ENCODE measurements around the gene NEAT1.

The NEAT1 gene

DNA sequence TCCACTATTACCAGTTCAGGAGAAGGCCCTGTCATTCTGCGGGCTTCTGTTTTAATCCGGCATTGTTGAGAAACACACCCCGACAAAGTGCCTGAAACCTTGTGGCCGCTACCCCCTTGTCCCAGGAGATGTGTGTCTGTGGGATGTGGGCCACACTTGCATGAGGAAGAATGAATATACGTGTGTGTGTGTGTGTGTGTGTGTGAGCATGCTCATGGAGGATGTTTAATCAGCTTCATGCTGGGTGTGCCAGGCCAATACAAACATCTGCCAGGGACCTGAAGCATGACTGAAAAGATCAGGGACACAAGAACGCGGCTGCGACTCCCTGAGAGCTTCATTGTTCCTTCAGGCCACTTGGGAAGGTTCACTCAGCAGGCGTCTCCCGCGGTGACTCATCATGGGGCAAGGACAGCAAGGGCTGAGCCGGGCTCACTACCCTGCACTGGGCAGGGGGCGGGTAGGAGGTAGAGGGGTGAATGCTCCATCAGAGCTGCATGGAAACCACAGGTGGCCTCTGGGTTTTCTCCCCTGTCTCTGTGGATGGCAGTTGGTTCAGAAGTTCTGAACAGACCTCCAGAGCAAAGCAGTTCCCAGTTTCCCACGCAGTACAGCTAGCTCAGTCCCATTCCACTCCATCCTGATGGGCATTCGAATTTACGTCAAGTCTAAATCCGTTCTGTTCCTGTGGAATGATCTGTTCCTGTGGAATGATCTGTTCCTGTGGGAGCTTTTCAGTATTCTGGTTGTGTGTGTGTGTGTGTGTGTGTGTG, 69.2 kb downstream of the NEAT1 start:
- Mint-ChIP-seq H3K9me3 (no peaks in the 10 kb centered on the region), H3K27me3 (no peaks in the 10 kb centered on the region), H3K36me3 (ENCODE audit: low read depth) (no peaks in the 10 kb centered on the region), H3K4me1 (ENCODE audit: low read depth) (peaks cover 80% of the 10 kb centered on the region), H3K27ac (peak overlapping the region; percentile 94), H3K4me3 (no peak overlapping the region)
- DNase-seq = no peak

DNA sequence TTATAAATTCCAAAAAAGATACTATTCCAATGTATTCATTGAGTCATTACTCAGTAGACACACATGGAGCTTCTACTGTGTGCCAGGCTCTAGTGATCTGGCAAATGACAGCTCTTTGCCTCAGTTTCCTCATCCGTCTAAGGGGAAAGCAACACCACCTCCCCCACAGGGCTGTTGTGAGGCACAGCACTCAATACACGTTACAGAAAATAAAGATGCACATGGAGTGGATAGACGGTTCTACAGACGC, 69.7 kb downstream of the NEAT1 start:
- DNase-seq = no peak
- H3K27me3 Mint-ChIP-seq = no peaks in the 10 kb centered on the region
- no peaks in the 10 kb centered on the region for H3K36me3 Mint-ChIP-seq (ENCODE audit: low read depth)
- peak overlapping the region; percentile 94 for H3K27ac Mint-ChIP-seq
- peaks cover 80% of the 10 kb centered on the region for H3K4me1 Mint-ChIP-seq (ENCODE audit: low read depth)
- peak overlapping the region; percentile 65 for H3K4me3 Mint-ChIP-seq
- no peaks in the 10 kb centered on the region for H3K9me3 Mint-ChIP-seq

DNA sequence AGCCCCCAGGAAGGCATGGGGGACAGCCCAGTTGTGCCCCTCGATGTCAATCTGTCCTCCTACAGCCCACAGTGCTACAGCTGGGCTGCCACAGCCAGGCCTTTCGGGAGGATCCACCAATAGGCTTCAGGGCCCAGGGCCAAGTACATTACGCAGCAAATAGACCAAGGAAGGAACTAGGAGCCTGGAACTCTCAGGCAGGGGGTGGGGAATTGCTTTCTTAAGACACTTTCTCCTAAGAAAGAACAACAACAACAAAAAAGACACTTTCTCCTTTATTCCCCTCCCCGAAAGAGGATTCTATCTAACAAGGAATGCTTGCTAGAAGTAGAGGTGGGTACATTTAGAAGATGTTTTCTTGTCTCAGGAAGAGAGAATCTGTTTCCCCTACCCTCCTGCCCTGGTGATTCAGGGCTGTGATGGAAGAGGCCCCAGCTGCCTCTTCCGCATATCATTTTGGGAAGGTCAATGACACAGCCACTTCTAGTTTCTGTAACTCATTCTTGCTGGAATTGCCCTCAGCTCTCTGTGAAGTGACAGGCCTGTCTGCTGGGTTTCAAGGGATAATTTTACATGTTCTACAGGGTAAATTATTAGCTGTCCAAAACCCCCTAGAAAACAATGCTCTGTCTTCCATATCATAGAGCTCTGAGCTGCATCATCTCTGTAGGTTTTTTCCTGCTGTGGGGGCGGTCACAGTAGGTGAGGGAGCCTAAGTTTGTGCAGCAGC, 70.2 kb downstream of the NEAT1 start:
- Mint-ChIP-seq H3K9me3 (no peaks in the 10 kb centered on the region), H3K4me1 (ENCODE audit: low read depth) (peaks cover 76% of the 10 kb centered on the region), H3K27ac (peak overlapping the region; percentile 94), H3K36me3 (ENCODE audit: low read depth) (peaks cover 2% of the 10 kb centered on the region), H3K27me3 (no peaks in the 10 kb centered on the region), H3K4me3 (peak overlapping the region; percentile 65)
- no peak for DNase-seq

DNA sequence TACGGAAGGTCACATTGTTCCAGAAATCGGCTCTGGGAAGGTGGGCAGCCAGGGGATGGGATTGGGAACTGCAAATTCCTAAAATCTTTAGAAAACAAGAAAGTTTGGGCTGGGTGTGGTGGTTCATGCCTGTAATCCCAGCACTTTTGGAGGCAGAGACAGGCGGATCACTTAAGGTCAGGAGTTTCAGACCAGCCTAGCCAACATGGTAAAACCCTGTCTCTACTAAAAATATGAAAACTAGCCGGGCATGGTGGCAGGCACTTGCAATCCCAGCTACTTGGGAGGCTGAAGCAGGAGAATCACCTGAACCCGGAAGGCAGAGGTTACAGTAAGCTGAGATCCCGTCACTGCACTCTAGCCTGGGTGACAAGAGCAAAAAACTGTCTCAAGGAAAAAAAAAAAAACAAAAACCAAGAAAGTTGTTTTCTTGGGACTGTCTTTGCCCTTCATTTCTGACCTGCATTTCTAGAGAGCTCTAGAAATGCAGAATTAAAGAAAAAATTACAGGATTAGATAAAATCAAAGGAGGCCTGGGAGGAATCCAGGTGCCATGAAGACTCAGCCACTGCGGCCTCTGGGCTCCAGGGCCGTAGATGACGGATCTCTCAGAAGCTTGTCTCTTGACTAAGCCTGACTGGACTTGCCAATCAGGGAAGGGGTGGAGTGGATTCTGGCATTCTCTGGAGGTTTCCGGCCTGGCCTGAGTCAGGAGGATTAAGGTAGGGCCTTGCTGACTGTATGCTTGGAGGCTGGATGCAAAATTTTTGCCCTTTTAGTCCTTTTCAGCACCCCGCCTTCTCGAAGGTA, 71.0 kb downstream of the NEAT1 start:
- H3K36me3 Mint-ChIP-seq (ENCODE audit: low read depth) = peaks cover 8% of the 10 kb centered on the region
- H3K9me3 Mint-ChIP-seq = no peaks in the 10 kb centered on the region
- no peak for DNase-seq
- peak overlapping the region; percentile 65 for H3K4me3 Mint-ChIP-seq
- H3K27ac Mint-ChIP-seq = peak overlapping the region; percentile 94
- no peaks in the 10 kb centered on the region for H3K27me3 Mint-ChIP-seq
- peaks cover 69% of the 10 kb centered on the region for H3K4me1 Mint-ChIP-seq (ENCODE audit: low read depth)

All from activated T-cell treated with anti-CD3 and anti-CD28 coated beads, Interleukin-2, amount 50 U/mL, for 24 hours (primary cell).